ENCODE measurements around the gene ZNF582. TPM values are rescaled to one million over a fixed set of nuclear protein-coding genes. Genes with fewer than 3 reads are reported as not detected.
A peak's percentile ranks its signal among the peaks of the same experiment; 100 is the strongest.
"Not testable (repeated sequence)": the region's sequence is repeated elsewhere in the genome, so short reads cannot be mapped to it uniquely, and the experiment has no call there.

ZNF582 gene
- total RNA-seq, 1 experiment from 2014 or later = 0.94 TPM

GRCh38 chr19:56355517-56355916 lies 37.8 kb downstream of the ZNF582 start:
- no peak for DNase-seq (ENCODE audit: extremely low read depth, low read depth)

DNA sequence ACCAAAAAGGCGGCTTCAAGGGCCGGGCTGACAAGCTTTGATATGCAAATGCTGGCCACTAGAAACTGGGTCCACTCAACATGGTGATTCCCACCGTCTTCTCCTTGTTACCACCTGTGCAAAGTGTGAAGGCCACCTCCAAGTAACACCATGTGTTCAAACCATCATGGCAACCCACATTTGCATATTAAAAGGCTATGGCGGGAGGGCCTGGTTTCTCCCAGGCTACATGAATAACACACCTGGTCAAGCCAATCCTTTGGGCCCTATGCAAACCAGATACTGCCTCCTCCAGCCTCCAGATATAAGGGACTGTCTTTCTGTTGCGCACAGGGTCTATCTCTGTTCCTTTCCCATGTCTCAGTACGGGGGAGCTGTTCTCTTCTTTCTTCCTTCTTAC lies 42.1 kb downstream of the ZNF582 start:
- no peak for DNase-seq (ENCODE audit: extremely low read depth, low read depth)

DNA sequence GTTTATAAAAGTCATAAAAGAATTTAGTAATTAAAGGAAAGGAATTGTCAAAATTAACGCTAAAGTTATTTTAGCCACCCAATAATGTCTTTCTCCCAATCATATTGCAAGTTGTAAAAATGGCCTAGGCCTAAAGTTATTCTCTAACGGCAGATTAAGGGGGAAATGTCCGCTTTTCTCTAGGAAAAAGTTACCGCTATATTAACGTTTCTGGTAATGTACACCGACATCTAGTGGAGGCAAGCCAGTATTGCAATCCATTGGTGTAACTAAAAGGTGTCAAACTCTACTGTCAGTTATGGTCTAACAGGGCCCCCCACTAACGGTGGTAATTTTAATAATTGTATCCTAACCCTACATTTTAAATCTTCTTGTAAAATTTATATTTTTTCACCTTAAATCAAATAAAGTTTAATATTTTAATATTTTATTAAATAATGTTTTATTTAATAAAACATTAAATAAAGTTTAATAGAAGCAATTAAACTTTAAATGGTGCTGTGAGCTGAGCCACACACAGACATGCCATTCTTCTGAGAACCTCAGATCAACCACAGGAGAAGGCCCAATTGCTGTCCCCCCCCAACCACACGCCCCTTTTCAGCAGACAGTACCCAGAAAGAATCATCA lies 42.8 kb downstream of the ZNF582 start:
- DNase-seq (ENCODE audit: extremely low read depth, low read depth) = peak; percentile 30

DNA sequence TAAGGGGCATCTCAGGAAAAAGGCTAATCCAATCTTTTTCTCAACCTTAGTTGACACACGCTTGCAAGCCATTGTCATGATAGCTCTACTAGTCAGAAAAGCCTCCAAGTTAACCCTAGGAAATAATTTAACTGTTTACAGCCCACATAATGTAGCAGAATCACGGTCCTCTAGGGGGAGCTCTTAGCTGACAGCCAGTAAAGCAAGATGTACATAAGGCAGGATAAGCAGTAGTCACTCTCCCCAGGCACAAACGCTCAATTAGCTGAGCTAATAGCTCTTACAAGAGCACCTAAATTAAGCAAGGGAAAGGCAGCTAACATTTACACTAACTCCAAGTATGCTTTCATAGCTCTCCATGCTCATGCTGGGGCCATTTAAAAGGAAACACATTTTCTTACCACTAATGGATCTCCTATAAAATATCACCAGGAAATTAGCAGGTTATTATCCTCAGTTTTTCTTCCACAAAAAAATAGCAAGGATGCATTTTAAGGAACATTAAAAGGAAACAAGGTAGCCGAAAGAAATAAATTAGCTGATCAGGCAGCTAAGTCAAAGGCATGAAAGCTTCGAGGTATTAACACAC lies 45.0 kb downstream of the ZNF582 start:
- peak; percentile 11 for DNase-seq (ENCODE audit: extremely low read depth, low read depth)

DNA sequence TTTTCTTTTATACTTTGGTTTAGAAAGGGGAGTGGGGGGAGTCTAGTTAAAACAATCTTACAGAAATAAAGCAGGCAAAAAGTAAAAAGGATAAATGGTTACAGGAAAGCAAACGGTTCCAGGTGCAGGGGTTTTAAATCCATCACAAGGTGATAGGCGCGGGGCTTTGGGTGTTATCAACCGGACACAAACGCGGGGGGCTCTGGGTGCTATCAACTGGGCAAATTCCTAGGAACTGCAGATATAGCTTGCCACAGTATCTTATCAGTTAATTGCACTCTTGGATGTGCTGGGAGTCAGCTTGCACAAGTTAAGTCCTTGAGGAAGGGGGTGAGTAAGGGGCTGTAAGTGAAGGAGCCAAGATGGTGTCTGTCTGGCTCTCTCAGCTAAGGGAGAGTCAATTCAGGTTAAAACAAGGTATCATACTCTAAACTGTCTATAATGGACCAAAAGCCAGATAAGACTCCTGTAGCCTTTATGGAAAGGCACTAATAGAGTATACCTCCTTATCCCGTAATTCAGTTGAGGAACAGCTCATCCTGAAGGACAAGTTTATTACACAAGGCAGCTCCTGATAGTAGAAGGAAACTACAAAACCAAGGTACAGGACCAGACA lies 46.1 kb downstream of the ZNF582 start:
- no peak for DNase-seq (ENCODE audit: extremely low read depth, low read depth)

GRCh38 chr19:56341948-56342347 lies 51.4 kb downstream of the ZNF582 start:
- DNase-seq (ENCODE audit: extremely low read depth, low read depth) = no peak

DNA sequence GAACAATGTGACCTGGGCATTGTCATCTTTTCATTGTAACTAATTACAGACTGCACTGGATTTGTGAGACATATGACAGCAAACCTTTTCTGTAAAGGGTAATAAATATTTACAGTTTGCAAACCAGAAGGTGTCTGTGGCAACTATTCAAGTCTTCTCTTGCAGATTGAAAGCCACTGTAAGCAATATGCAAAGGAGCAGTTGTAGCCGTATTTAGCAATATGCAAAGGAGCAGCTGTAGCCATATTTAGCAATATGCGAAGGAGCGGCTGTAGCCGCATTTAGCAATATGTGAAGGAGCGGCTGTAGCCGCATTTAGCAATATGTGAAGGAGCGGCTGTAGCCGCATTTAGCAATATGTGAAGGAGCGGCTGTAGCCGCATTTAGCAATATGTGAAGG lies 54.3 kb downstream of the ZNF582 start:
- DNase-seq (ENCODE audit: extremely low read depth, low read depth) = not testable (repeated sequence)

DNA sequence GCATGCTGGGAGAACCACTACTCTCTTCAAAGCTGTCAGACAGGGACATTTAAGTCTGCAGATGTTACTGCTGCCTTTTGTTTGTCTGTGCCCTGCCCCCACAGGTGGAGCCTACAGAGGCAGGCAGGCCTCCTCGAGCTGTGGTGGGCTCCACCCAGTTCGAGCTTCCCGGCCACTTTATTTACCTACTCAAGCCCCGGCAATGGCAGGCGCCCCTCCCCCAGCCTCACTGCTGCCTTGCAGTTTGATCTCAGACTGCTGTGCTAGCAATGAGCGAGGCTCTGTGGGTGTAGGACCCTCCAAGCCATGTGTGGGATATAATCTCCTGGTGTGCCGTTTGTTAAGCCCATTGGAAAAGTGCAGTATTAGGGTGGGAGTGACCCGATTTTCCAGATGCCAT lies 56.3 kb downstream of the ZNF582 start:
- DNase-seq (ENCODE audit: extremely low read depth, low read depth) = not testable (repeated sequence)

- not testable (repeated sequence) for DNase-seq (ENCODE audit: extremely low read depth, low read depth)
These were observed 58.0 kb downstream of the ZNF582 start for GRCh38 chr19:56335371-56335770.

DNA sequence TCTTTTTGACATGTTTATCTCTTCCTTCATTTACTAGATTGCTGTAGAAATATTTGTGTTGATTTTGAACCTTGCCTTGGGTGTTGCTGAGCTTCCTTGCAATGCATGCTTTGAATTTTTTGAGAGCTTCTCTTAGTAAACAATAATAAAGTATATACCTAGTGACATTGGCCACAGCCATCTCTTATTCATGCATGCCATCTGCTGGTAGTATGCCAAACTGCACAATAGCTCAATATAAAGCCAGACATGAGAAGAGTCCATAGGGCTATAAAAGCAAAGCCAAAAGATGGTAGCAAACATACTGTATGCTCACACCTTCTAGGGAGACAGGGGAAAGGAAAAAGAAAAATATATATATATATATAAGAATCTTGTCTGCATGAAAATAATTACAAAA lies 59.8 kb downstream of the ZNF582 start:
- peak; percentile 60 for DNase-seq (ENCODE audit: extremely low read depth, low read depth)

Other genes starting within 250 kb of the ZNF582 start
- 0.22 TPM in 1 of 2 replicates, not detected in the other for gene GALP, start 217.5 kb downstream of the ZNF582 start, total RNA-seq (2014; rRNA removed; shearing (Covaris generic))
- gene ZSCAN5B, start 195.8 kb downstream of the ZNF582 start, total RNA-seq (2014; rRNA removed; shearing (Covaris generic)) = not detected in 2 replicates
- gene ZSCAN5C, start 191.3 kb downstream of the ZNF582 start, total RNA-seq (2014; rRNA removed; shearing (Covaris generic)) = not detected in 2 replicates
- gene EDDM13, start 120.8 kb downstream of the ZNF582 start, total RNA-seq (2014; rRNA removed; shearing (Covaris generic)) = not detected in 2 replicates
- 5.5 and 6.5 TPM in 2 replicates for gene ZSCAN5A, start 78.7 kb downstream of the ZNF582 start, total RNA-seq (2014; rRNA removed; shearing (Covaris generic))
- gene ZNF583, start 10.8 kb upstream of the ZNF582 start, total RNA-seq (2014; rRNA removed; shearing (Covaris generic)) = 4.6 and 6.4 TPM in 2 replicates
- not detected in 2 replicates for gene ZNF667, start 83.8 kb upstream of the ZNF582 start, total RNA-seq (2014; rRNA removed; shearing (Covaris generic))
- gene ZNF471, start 114.3 kb upstream of the ZNF582 start, total RNA-seq (2014; rRNA removed; shearing (Covaris generic)) = 0.98 and 1.8 TPM in 2 replicates
- 4.2 and 6.0 TPM in 2 replicates for gene ZFP28, start 145.4 kb upstream of the ZNF582 start, total RNA-seq (2014; rRNA removed; shearing (Covaris generic))
- 1.8 and 2.0 TPM in 2 replicates for gene ZNF470, start 173.9 kb upstream of the ZNF582 start, total RNA-seq (2014; rRNA removed; shearing (Covaris generic))
- 4.5 and 5.0 TPM in 2 replicates for gene ZNF71, start 201.8 kb upstream of the ZNF582 start, total RNA-seq (2014; rRNA removed; shearing (Covaris generic))
- gene SMIM17, start 249.6 kb upstream of the ZNF582 start, total RNA-seq (2014; rRNA removed; shearing (Covaris generic)) = 0.20 and 0.40 TPM in 2 replicates